ENCODE results near the gene LUZP1. TPM values are rescaled to one million over a fixed set of nuclear protein-coding genes. Genes with fewer than 3 reads are reported as not detected.

Gene LUZP1
- total RNA-seq, 1 donor from 2014 or later, result 27.1 TPM

DNA sequence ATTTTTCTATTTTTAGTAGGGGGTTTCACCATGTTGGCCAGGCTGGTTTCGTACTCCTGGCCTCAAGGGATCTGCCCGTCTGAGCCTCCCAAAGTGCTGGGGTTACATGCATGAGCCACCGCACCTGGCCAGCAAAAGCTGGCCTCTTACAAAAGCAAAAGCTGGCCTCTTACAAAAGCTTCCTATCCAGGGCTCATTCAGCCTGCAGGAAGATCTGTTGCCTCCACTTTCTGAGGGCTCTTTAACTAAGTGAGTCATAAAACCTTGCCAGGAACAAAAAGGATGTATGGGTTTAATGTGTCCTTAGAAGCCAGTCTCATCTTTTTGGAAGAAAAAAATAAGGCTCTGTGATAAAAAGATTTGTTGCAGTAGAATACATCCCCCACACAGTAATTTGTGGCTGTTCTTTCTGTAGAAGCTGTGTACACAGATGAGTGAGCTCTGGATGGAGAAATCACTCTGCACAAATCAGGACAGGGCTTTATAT, 33.6 kb upstream of the LUZP1 start:
- TF ChIP-seq CTCF (IDR thresholded peaks at IDR 0.05; ENCODE audit: insufficient read depth, low read length, poor library complexity, severe bottlenecking), result no peak
- Histone ChIP-seq H3K27me3 (ENCODE audit: control insufficient read depth, insufficient read depth, low read length) (no peaks in the 10 kb centered on the region), H3K4me3 (ENCODE audit: low read depth, low read length) (no peak overlapping the region), H3K36me3 (ENCODE audit: control insufficient read depth, insufficient read depth, low read length) (no peaks in the 10 kb centered on the region)
- peak; percentile 31 for DNase-seq (ENCODE audit: low read depth)

- TF ChIP-seq CTCF (IDR thresholded peaks at IDR 0.05; ENCODE audit: insufficient read depth, low read length, poor library complexity, severe bottlenecking), result no peak
- Histone ChIP-seq H3K36me3 (ENCODE audit: control insufficient read depth, insufficient read depth, low read length) (no peaks in the 10 kb centered on the region), H3K4me3 (ENCODE audit: low read depth, low read length) (no peak overlapping the region), H3K27me3 (ENCODE audit: control insufficient read depth, insufficient read depth, low read length) (no peaks in the 10 kb centered on the region)
- DNase-seq (ENCODE audit: low read depth), result no peak
Measured at GRCh38 chr1:23200883-23201282, 32.2 kb upstream of the LUZP1 start.

DNA sequence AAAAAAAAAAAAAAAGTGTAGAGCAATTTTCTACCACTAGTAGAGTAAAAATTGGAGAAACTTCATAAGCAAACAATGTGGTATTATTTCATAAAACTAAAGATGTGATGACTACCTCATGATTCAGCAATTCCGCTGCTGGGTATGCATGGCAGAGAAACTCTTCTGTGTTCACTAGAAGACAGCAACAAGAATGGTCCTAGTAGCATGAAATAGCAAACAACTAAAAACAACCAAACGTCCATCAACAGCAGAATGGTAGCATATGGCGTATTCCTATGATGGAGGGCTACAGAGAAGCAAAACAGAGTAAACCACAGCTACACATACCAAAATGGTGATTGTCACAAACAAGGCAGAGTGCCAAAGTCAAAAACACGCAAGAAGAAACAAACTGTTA, 29.7 kb upstream of the LUZP1 start:
- Histone ChIP-seq H3K4me3 (ENCODE audit: low read depth, low read length) (no peak overlapping the region), H3K27me3 (ENCODE audit: control insufficient read depth, insufficient read depth, low read length) (no peaks in the 10 kb centered on the region), H3K36me3 (ENCODE audit: control insufficient read depth, insufficient read depth, low read length) (no peaks in the 10 kb centered on the region)
- peak; percentile 29 for DNase-seq (ENCODE audit: low read depth)
- TF ChIP-seq CTCF (IDR thresholded peaks at IDR 0.05; ENCODE audit: insufficient read depth, low read length, poor library complexity, severe bottlenecking), result no peak

DNA sequence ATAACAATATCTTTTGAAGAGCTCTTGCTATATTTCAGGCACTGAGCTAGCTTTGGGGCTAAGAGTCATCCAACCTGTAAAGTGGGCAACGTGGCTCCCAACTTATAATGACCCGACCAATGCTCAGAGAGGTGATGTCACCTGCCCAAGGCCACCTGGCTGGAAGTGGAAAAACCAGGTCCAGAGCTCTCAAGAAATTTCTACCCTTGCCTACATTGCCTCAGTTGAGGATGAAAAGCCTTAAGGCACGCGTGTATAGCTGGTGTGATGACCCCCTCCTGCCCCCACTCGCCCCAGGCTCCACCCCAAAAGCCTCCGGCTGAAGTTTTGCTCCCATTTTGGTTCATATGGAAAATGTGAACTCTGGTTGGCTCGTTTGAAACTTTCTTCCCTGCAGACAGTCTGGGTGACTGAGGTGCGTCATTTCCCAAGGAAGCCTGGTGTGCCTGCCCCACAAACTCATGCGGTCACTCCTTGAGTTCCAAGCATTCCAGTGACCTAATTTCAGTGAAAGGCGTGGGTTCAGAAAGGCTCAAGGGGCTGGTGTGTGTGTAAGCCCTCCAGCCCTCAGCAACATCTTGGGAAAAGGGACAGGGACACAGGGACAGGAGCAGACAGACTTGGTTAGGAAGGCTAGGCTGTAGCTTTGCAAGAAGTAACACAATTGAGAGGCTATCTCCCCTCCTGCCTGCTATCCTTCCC, 28.1 kb upstream of the LUZP1 start:
- no peak overlapping the region for H3K4me3 ChIP-seq (ENCODE audit: low read depth, low read length)
- DNase-seq (ENCODE audit: low read depth), result peak; percentile 95
- no peak for TF ChIP-seq CTCF (IDR thresholded peaks at IDR 0.05; ENCODE audit: insufficient read depth, low read length, poor library complexity, severe bottlenecking)
- H3K27me3 ChIP-seq (ENCODE audit: control insufficient read depth, insufficient read depth, low read length), result no peaks in the 10 kb centered on the region
- no peaks in the 10 kb centered on the region for H3K36me3 ChIP-seq (ENCODE audit: control insufficient read depth, insufficient read depth, low read length)

- no peaks in the 10 kb centered on the region for H3K36me3 ChIP-seq (ENCODE audit: control insufficient read depth, insufficient read depth, low read length)
- no peaks in the 10 kb centered on the region for H3K27me3 ChIP-seq (ENCODE audit: control insufficient read depth, insufficient read depth, low read length)
- peak; percentile 71 for DNase-seq (ENCODE audit: low read depth)
- TF ChIP-seq CTCF (IDR thresholded peaks at IDR 0.05; ENCODE audit: insufficient read depth, low read length, poor library complexity, severe bottlenecking), result no peak
- no peak overlapping the region for H3K4me3 ChIP-seq (ENCODE audit: low read depth, low read length)
Measured at GRCh38 chr1:23194119-23194984, 25.7 kb upstream of the LUZP1 start.

Data from kidney epithelial cell (primary cell).